OCI-LY7 (cell line): Measurements from ENCODE around the gene GALNT17. TPM values are rescaled to one million over a fixed set of nuclear protein-coding genes. Genes with fewer than 3 reads are reported as not detected.

Experiments used
- BruUV-seq: library from RNA; stranded (reverse); fragments of 400-500 nt; replicated peaks from 2 replicates; lab custom pipeline; 2021; lab: Mats Ljungman, UMichigan
- CTCF ChIA-PET: fragments of 300-600 bp; sonication (Branson Sonifier 250); formaldehyde crosslinking; loops from one replicate; lab custom pipeline; 2022; ENCODE audit warnings: antibody characterized with exemption; ENCODE audit not compliant: unreplicated experiment; lab: Charles Lee
- POLR2A ChIA-PET: fragments of 300-600 bp; sonication (Branson Sonifier 250); formaldehyde crosslinking; loops from one replicate; lab custom pipeline; 2022; ENCODE audit warnings: antibody characterized with exemption; lab: Charles Lee
- DNase-seq: peaks from one replicate; pipeline ENCODE4 v3.0.0-alpha.2; 2015; ENCODE audit warnings: low spot score
- H2AFZ ChIP-seq: fragments of 200-600 bp; sonication (generic), shearing (Covaris generic); 2 replicates; pipeline ENCODE4 v1.6.1; 2014; ENCODE audit warnings: mild to moderate bottlenecking, antibody characterized with exemption, low read length, moderate library complexity
- H3K27ac ChIP-seq: fragments of 200-600 bp; sonication (generic); 2 replicates; pipeline ENCODE4 v1.5.1; 2014; ENCODE audit warnings: mixed run types, low read depth, mild to moderate bottlenecking, moderate library complexity, low read length, inconsistent platforms; ENCODE audit not compliant: poor library complexity, severe bottlenecking
- H3K36me3 ChIP-seq: fragments of 200-600 bp; sonication (generic); 2 replicates; pipeline ENCODE4 v1.6.1; 2014; ENCODE audit warnings: mild to moderate bottlenecking, antibody characterized with exemption, low read length, moderate library complexity, mixed read lengths; ENCODE audit not compliant: insufficient read depth
- H3K4me1 ChIP-seq: fragments of 200-600 bp; sonication (generic); 2 replicates; pipeline ENCODE4 v1.5.1; 2014; ENCODE audit warnings: mild to moderate bottlenecking, low read length; ENCODE audit not compliant: insufficient read depth, poor library complexity, severe bottlenecking
- H3K4me2 ChIP-seq: fragments of 200-600 bp; sonication (generic); 2 replicates; pipeline ENCODE4 v1.6.1; 2014; ENCODE audit warnings: mild to moderate bottlenecking, low read length
- H3K4me3 ChIP-seq: fragments of 200-600 bp; sonication (generic); 2 replicates; pipeline ENCODE4 v1.5.1; 2014; ENCODE audit warnings: mild to moderate bottlenecking, low read depth, low read length; ENCODE audit not compliant: poor library complexity, severe bottlenecking
- H3K79me2 ChIP-seq: fragments of 200-600 bp; sonication (generic); 2 replicates; pipeline ENCODE4 v1.6.1; 2016; ENCODE audit warnings: low read depth, mild to moderate bottlenecking, low read length, moderate library complexity, mixed read lengths; ENCODE audit not compliant: insufficient read depth
- H3K9me2 ChIP-seq: fragments of 200-600 bp; sonication (generic); 2 replicates; pipeline ENCODE4 v1.6.1; 2016; ENCODE audit warnings: mild to moderate bottlenecking, low read length, mixed read lengths; ENCODE audit not compliant: insufficient read depth
- H3K9me3 ChIP-seq: fragments of 200-600 bp; sonication (generic); 2 replicates; pipeline ENCODE4 v1.6.1; 2014; ENCODE audit warnings: mild to moderate bottlenecking, mixed run types, low read length, mixed read lengths
- H4K20me1 ChIP-seq: fragments of 200-600 bp; sonication (generic); 2 replicates; pipeline ENCODE4 v1.6.1; 2014; ENCODE audit warnings: mild to moderate bottlenecking, antibody characterized with exemption, low read length, moderate library complexity, mixed read lengths; ENCODE audit not compliant: insufficient read depth
- CTCF ChIP-seq: fragments of 200-600 bp; sonication (generic); conservative IDR thresholded peaks from 2 replicates; pipeline ENCODE4 v1.5.1; 2014; ENCODE audit warnings: mild to moderate bottlenecking, antibody characterized with exemption, low read length, moderate library complexity, mixed read lengths
- EZH2phosphoT487 ChIP-seq: fragments of 200-600 bp; sonication (generic); IDR thresholded peaks from 2 replicates; pipeline ENCODE4 v1.6.1; 2018; ENCODE audit warnings: low read depth, borderline replicate concordance, mild to moderate bottlenecking, mixed run types, antibody characterized with exemption, low read length, moderate library complexity, mixed read lengths
- intact Hi-C: fragments of 100-400 bp; cut with micrococcal nuclease; formaldehyde crosslinking; loops from one replicate; pipeline ENCODE4 v1.10.0; 2022; ENCODE audit not compliant: unreplicated experiment
- total RNA-seq, 2 experiments: library from RNA; depleted of rRNA in 1 of 2; stranded (reverse); fragments of >200 nt in 1 of 2; shearing (Covaris generic) in 1 of 2; gene quantifications; 2 replicates each; pipeline ENCODE4 v1.2.3, GENCODE V29; 2014 to 2022

GALNT17 gene
- total RNA-seq, 2 experiments from 2014 or later, result not detected

- Histone ChIP-seq H3K27ac (no peak overlapping the region), H2AFZ (no peak overlapping the region), H3K4me2 (no peak overlapping the region), H4K20me1 (no peaks in the 10 kb centered on the region), H3K36me3 (no peaks in the 10 kb centered on the region), H3K4me1 (no peaks in the 10 kb centered on the region), H3K79me2 (no peaks in the 10 kb centered on the region), H3K4me3 (no peak overlapping the region), H3K9me3 (no peaks in the 10 kb centered on the region), H3K9me2 (no peaks in the 10 kb centered on the region)
- no TSS peak for BruUV-seq
- CTCF ChIA-PET, result no interaction called here
- intact Hi-C loops, result no loop called here
- no peak for DNase-seq
- TF ChIP-seq EZH2phosphoT487, result no peak
- TF ChIP-seq CTCF, result no peak
- POLR2A ChIA-PET, result no interaction called here
Observed at GRCh38 chr7:71740174-71740560, 608.2 kb downstream of the GALNT17 start.

GRCh38 chr7:71746006-71746405, 614.1 kb downstream of the GALNT17 start:
- H3K9me3 ChIP-seq, result no peaks in the 10 kb centered on the region
- no peak overlapping the region for H3K4me3 ChIP-seq
- H3K36me3 ChIP-seq, result no peaks in the 10 kb centered on the region
- TF ChIP-seq CTCF, result no peak
- ChIA-PET POLR2A (no interaction called here), CTCF (no interaction called here)
- H4K20me1 ChIP-seq, result no peaks in the 10 kb centered on the region
- no TSS peak for BruUV-seq
- no peaks in the 10 kb centered on the region for H3K9me2 ChIP-seq
- H3K27ac ChIP-seq, result no peak overlapping the region
- no peak for DNase-seq
- H3K79me2 ChIP-seq, result no peaks in the 10 kb centered on the region
- no peak overlapping the region for H2AFZ ChIP-seq
- no peak overlapping the region for H3K4me2 ChIP-seq
- intact Hi-C loops, result no loop called here
- H3K4me1 ChIP-seq, result no peaks in the 10 kb centered on the region

- no peak overlapping the region for H3K4me2 ChIP-seq
- BruUV-seq, result no TSS peak
Observed at GRCh38 chr7:71750290-71750689, 618.3 kb downstream of the GALNT17 start.

More at GRCh38 chr7:71750290-71750689, 618.3 kb downstream of the GALNT17 start:
- DNase-seq, result no peak
- Histone ChIP-seq H3K27ac (no peak overlapping the region), H3K79me2 (no peaks in the 10 kb centered on the region), H3K36me3 (no peaks in the 10 kb centered on the region), H2AFZ (no peak overlapping the region), H3K9me3 (no peaks in the 10 kb centered on the region), H3K9me2 (no peaks in the 10 kb centered on the region), H3K4me3 (no peak overlapping the region), H4K20me1 (no peaks in the 10 kb centered on the region), H3K4me1 (no peaks in the 10 kb centered on the region)
- ChIA-PET POLR2A (no interaction called here), CTCF (no interaction called here)
- no peak for TF ChIP-seq CTCF
- no peak for TF ChIP-seq EZH2phosphoT487
- intact Hi-C loops, result no loop called here
